KOPT-K1 (cell line): ENCODE measurements around the gene POLR2F.
"Not testable (repeated sequence)": the region's sequence is repeated elsewhere in the genome, so short reads cannot be mapped to it uniquely, and the experiment has no call there.

Source experiments
- H3K27ac ChIP-seq: fragments of 200-600 bp; sonication (generic); 2 replicates; pipeline ENCODE4 v1.5.1; 2016; ENCODE audit warnings: antibody characterized with exemption, mild to moderate bottlenecking, low read depth, low read length; ENCODE audit not compliant: poor library complexity, severe bottlenecking
- H3K36me3 ChIP-seq: fragments of 200-600 bp; sonication (generic); 2 replicates; pipeline ENCODE4 v1.5.1; 2017; ENCODE audit warnings: antibody characterized with exemption, mild to moderate bottlenecking, low read length, moderate library complexity; ENCODE audit not compliant: insufficient read depth
- H3K9me3 ChIP-seq: fragments of 200-600 bp; sonication (generic); 2 replicates; pipeline ENCODE4 v1.5.1; 2017; ENCODE audit warnings: antibody characterized with exemption, low read length, mild to moderate bottlenecking; ENCODE audit not compliant: insufficient read depth, poor library complexity, severe bottlenecking

POLR2F gene

GRCh38 chr22:37932821-37933578, 20.5 kb upstream of the POLR2F start:
- Histone ChIP-seq H3K9me3 (no peaks in the 10 kb centered on the region), H3K36me3 (no peaks in the 10 kb centered on the region), H3K27ac (no peak overlapping the region)

GRCh38 chr22:37933711-37934376, 19.7 kb upstream of the POLR2F start:
- no peaks in the 10 kb centered on the region for H3K36me3 ChIP-seq
- no peaks in the 10 kb centered on the region for H3K9me3 ChIP-seq
- H3K27ac ChIP-seq, result no peak overlapping the region

GRCh38 chr22:37940698-37941376, 12.7 kb upstream of the POLR2F start:
- H3K27ac ChIP-seq, result no peak overlapping the region
- no peaks in the 10 kb centered on the region for H3K36me3 ChIP-seq

GRCh38 chr22:37942133-37942532, 11.4 kb upstream of the POLR2F start:
- Histone ChIP-seq H3K27ac (no peak overlapping the region), H3K36me3 (no peaks in the 10 kb centered on the region), H3K9me3 (no peaks in the 10 kb centered on the region)

More at GRCh38 chr22:37940698-37941376, 12.7 kb upstream of the POLR2F start:
- no peaks in the 10 kb centered on the region for H3K9me3 ChIP-seq

- Histone ChIP-seq H3K36me3 (no peaks in the 10 kb centered on the region), H3K27ac (no peak overlapping the region), H3K9me3 (no peaks in the 10 kb centered on the region)
Measured at GRCh38 chr22:37943136-37943824, 10.2 kb upstream of the POLR2F start.

DNA sequence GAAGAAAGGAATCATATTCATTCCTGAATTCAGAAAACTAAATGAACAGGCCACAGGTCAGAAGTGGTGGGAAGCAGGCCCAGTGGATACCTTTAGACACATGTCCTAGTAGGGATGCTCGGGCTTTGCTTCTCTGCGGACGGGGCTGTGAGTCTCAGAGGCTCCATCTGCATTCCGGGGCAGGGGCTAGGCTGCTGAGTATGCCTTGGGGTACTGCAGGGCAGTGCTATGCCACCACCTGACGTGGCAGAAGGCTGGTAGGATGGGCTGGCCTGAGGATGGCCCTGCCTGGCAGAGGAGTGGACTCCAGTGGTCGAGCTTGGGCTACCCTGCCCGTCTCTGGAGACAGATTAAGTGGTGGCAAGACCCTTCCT, 9.7 kb upstream of the POLR2F start:
- Histone ChIP-seq H3K27ac (no peak overlapping the region), H3K9me3 (no peaks in the 10 kb centered on the region), H3K36me3 (no peaks in the 10 kb centered on the region)

- H3K36me3 ChIP-seq, H3K9me3 ChIP-seq, H3K27ac ChIP-seq: not testable (repeated sequence)
Measured at GRCh38 chr22:37944423-37944822, 9.1 kb upstream of the POLR2F start.

- H3K9me3 ChIP-seq, result not testable (repeated sequence)
Measured at GRCh38 chr22:37947142-37947795, 6.2 kb upstream of the POLR2F start.

DNA sequence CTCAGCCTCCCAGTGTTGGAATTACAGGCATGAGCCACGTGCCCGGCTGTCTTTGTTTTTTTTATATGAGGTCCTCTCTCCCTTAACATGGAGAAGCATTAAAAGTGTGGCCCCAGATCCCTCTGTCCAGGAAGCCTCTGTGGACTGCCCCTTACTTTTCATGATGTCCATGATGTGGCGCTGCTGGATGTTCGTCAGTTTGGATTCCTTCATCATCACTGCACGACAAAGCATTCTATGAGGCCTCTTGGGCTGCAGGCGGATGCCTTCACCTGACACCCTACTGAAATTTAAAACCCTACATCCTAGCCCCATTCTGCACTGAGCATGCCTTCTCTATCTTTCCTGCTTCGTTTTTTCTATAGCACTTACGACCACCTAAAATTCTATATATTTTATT, 2.2 kb upstream of the POLR2F start:
- Histone ChIP-seq H3K36me3 (no peaks in the 10 kb centered on the region), H3K9me3 (no peaks in the 10 kb centered on the region), H3K27ac (no peak overlapping the region)

More at GRCh38 chr22:37947142-37947795, 6.2 kb upstream of the POLR2F start:
- not testable (repeated sequence) for H3K36me3 ChIP-seq, H3K27ac ChIP-seq

- H3K36me3 ChIP-seq, result peaks cover 13% of the 10 kb centered on the region
- H3K9me3 ChIP-seq, H3K27ac ChIP-seq: not testable (repeated sequence)
Measured at GRCh38 chr22:37952629-37953028, 870 bp upstream of the POLR2F start.

- no peaks in the 10 kb centered on the region for H3K9me3 ChIP-seq
- peak overlapping the region; percentile 64 for H3K27ac ChIP-seq
- H3K36me3 ChIP-seq, result peaks cover 17% of the 10 kb centered on the region
Measured at GRCh38 chr22:37953062-37953436, 450 bp upstream of the POLR2F start.

GRCh38 chr22:37954686-37955085, 1.2 kb downstream of the POLR2F start:
- H3K9me3 ChIP-seq, result no peaks in the 10 kb centered on the region
- H3K36me3 ChIP-seq, result peaks cover 34% of the 10 kb centered on the region
- H3K27ac ChIP-seq, result peak overlapping the region; percentile 64

GRCh38 chr22:37955825-37956397, 2.4 kb downstream of the POLR2F start:
- H3K9me3 ChIP-seq, H3K27ac ChIP-seq: not testable (repeated sequence)
- peaks cover 46% of the 10 kb centered on the region for H3K36me3 ChIP-seq

DNA sequence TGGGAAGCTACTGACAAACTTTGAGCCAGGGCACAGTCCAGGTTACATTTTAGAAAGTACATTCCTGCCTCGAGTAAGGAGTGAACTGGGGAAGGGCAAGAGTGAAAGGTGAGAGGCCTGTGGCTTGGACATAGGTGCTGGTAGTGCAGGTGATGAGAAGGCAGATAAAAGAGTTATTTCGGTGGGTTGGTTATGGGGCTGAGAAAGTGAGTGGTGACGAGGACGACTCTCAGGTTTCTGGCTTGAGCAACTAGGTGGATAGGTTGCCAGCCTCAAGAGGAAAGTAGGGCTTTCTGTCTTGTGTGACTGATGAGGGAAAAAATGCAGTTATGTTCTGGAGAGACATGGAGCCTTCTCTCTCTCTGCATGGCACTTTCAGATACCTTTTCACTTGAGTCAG, 3.7 kb downstream of the POLR2F start:
- H3K36me3 ChIP-seq, result peaks cover 59% of the 10 kb centered on the region
- H3K27ac ChIP-seq, result no peak overlapping the region
- H3K9me3 ChIP-seq, result no peaks in the 10 kb centered on the region
